Heart right ventricle (tissue), 16 donors: ENCODE data around the gene COL17A1. TPM values are rescaled to one million over a fixed set of nuclear protein-coding genes. Genes with fewer than 3 reads are reported as not detected.

Experiments
- ATAC-seq, 8 donors: fragments of 200-7000 bp; cut with Tn5 transposase; one replicate each; pipeline ENCODE4 v1.9.1; 2020; ENCODE audit warnings: mild to moderate bottlenecking in 8 of 8, moderate library complexity in 8 of 8, moderate number of reproducible peaks in 1 of 8
- DNase-seq, 2 donors: peaks; one replicate each; pipeline ENCODE4 v3.0.0-alpha.2; 2020
- H3K27ac ChIP-seq, 10 donors: fragments of 200-600 bp; sonication (generic) in 2 of 10; one replicate each; pipeline versions ENCODE4 v1.5.0 to v1.8.0; 2020 to 2022; ENCODE audit warnings: mild to moderate bottlenecking in 3 of 10
- H3K27me3 ChIP-seq, 7 donors: fragments of 200-600 bp; one replicate each; pipeline ENCODE4 v1.8.0; 2021 to 2022; ENCODE audit warnings: mild to moderate bottlenecking in 2 of 7
- H3K36me3 ChIP-seq, 9 donors: fragments of 200-600 bp; sonication (generic) in 1 of 9; one replicate each; pipeline versions ENCODE4 v1.5.0 to v1.8.0; 2020 to 2022; ENCODE audit warnings: mild to moderate bottlenecking in 2 of 9
- H3K4me1 ChIP-seq, 9 donors: fragments of 200-600 bp; sonication (generic) in 1 of 9; one replicate each; pipeline versions ENCODE4 v1.5.0 to v1.8.0; 2020 to 2022; ENCODE audit warnings: mild to moderate bottlenecking in 4 of 9
- H3K4me3 ChIP-seq, 10 donors: fragments of 200-600 bp; sonication (generic) in 2 of 10; one replicate each; pipeline versions ENCODE4 v1.5.0 to v1.8.0; 2020 to 2022; ENCODE audit warnings: mild to moderate bottlenecking in 7 of 10, moderate library complexity in 2 of 10
- H3K9me3 ChIP-seq, 11 donors: fragments of 200-600 bp in 10 of 11; sonication (generic) in 2 of 11; one replicate each; pipeline versions ENCODE4 v1.5.0 to v1.8.0; 2013 to 2022; ENCODE audit warnings: mild to moderate bottlenecking in 2 of 11, control low read depth in 1 of 11, moderate library complexity in 1 of 11
- CTCF ChIP-seq, 9 donors: fragments of 200-600 bp; sonication (generic) in 2 of 9; IDR thresholded peaks; one replicate each; pipeline versions ENCODE4 v1.5.0 to v1.8.0; 2021 to 2022; ENCODE audit warnings: antibody characterized with exemption in 9 of 9, mild to moderate bottlenecking in 5 of 9, moderate library complexity in 1 of 9
- WGBS, 2 donors: extraction: QIAGEN DNeasy Blood & Tissue Kit; methylation state at CpG; one replicate each; pipeline ENCODE4 v1.1.7; 2013; ENCODE audit warnings: inconsistent platforms in 1 of 2; 5-methylcytosine and 5-hydroxymethylcytosine counted together
- intact Hi-C, 10 donors: fragments of 100-400 bp; cut with DNase I; formaldehyde crosslinking; loops; one replicate each; pipeline versions ENCODE4 v1.11.1 to v1.14.2; 2022
- polyA plus RNA-seq, 2 donors: library from polyadenylated mRNA; stranded (reverse); fragments of 200-250 nt; gene quantifications; one replicate each; pipeline ENCODE4 v1.2.3, GENCODE V29; 2013
- total RNA-seq, 10 donors: library from RNA; stranded (reverse); fragmentation: NEBNext Ultra II Directional in 3 of 10; extraction: Animal tissue kit (Norgen Biotek cat#: 25700) in 3 of 10; gene quantifications; one replicate each; pipeline versions ENCODE4 v1.2.1 to v1.2.4, GENCODE V29; 2021 to 2023
- donor health status: Arrhythmogenic right ventricular cardiomyopathy.
- donor health status: ischemic (EF 13 %, LVEDD 7.1; RV severe dilation, severe dysfunction).
- donor health status: healthy with polysubstance abuse.
- donor health status: DM: no; HTN: yes; CAD: no.
- donor health status: DM: no; HTN: no; CAD: no.
- donor health status: ischemic (EF 25% LVEDD 6.9; RV normal size, moderate dysfunction).
- donor health status: ischemic (EF 25% LVEDD 5.7; RV mildly dilated, moderate dysfunction).
- donor health status: healthy.
- donor health status: DM: yes; HTN: yes; CAD: no.
- donor health status: Ischemic cardiomyopathy.
- donor health status: ischemic (EF 35%, LVEDD 5.7; RV mildly dilated, moderate dysfunction).
- donor health status: nonischemic (EF 11% LVEDD 7.7; RV severe dilation, severe dysfunction).
- donor health status: DM: yes; HTN: yes; CAD: no.
- donor health status: PGD.
- donor health status: ischemic (EF 29% LVEDD 5.4; RV normal size, mild dysfunction).
- donor health status: nonischemic (EF 23%, LVEDD 6.1; RV moderate dilation, normal function).

Gene COL17A1
- total and polyA plus RNA-seq, 12 donors, result 0.10 to 0.39 (median 0.16) TPM; not detected in 6

GRCh38 chr10:104090611-104091010 lies 4.9 kb upstream of the COL17A1 start:
- DNase-seq (no peak), ATAC-seq (no peak)
- intact Hi-C loops, result no loop called here
- Histone ChIP-seq H3K27me3 (no peaks in the 10 kb centered on the region), H3K4me1 (no peaks in the 10 kb centered on the region), H3K36me3 (no peaks in the 10 kb centered on the region), H3K9me3 (peaks cover 0 to 11% (median 0%) of the 10 kb centered on the region in 11 donors), H3K27ac (no peak overlapping the region), H3K4me3 (no peak overlapping the region)
- TF ChIP-seq CTCF (IDR thresholded peaks at IDR 0.05), result no peak
- 68 to 76% methylated on average over 2 of the region's 2 CpGs for WGBS, 2 donors

DNA sequence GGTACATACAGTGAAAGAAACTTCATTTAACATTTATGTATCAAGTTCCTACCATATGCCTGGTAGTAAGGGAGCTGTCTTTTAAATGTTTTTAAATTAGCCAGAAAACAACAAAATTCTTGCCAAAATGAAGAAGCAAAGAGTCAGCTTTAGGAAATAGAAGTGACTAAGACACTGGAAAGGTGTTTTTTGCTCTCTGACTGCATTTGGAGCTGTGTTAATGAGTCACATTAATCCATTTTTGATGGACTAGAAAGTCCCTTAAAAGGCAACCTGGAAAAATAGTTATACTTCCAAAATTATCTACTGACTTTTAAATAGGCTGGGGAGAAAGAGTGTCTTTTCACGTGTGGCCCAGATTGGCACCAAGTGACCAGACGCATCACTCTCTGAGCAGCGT lies 3.9 kb upstream of the COL17A1 start:
- Histone ChIP-seq H3K4me1 (no peaks in the 10 kb centered on the region), H3K9me3 (peaks cover 0 to 11% (median 0%) of the 10 kb centered on the region in 11 donors), H3K27ac (no peak overlapping the region), H3K4me3 (no peak overlapping the region), H3K27me3 (no peaks in the 10 kb centered on the region), H3K36me3 (no peaks in the 10 kb centered on the region)
- DNase-seq (no peak), ATAC-seq (no peak)
- intact Hi-C loops, result no loop called here
- no peak for TF ChIP-seq CTCF (IDR thresholded peaks at IDR 0.05)
- WGBS, 2 donors, result 82 to 86% methylated on average over 3 of the region's 3 CpGs

DNA sequence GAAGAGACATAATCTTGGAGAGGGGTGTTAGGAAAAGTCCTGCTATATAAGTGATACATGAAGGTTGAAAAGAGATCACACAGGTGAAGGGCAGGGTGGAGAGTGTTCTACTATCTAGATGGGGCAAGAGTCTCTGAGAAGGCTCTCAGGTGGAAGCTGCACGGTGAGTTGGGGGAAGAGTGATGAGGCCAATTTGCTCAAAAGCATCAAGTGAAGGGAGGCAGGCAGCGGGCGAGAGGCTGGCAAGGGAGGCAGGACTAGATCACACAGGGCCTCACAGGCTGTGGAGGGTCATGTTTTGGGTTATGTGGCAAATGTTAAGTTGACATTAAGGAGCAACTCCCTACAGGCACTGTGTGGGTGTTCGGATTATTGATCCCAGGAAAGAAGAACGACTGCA lies 2.6 kb upstream of the COL17A1 start:
- H3K27me3 ChIP-seq, result no peaks in the 10 kb centered on the region
- TF ChIP-seq CTCF (IDR thresholded peaks at IDR 0.05), result no peak
- DNase-seq (no peak), ATAC-seq (no peak)
- H3K9me3 ChIP-seq, result peaks cover 0 to 2% (median 0%) of the 10 kb centered on the region in 11 donors
- H3K4me1 ChIP-seq, result no peaks in the 10 kb centered on the region
- intact Hi-C loops, result no loop called here
- H3K27ac ChIP-seq, result no peak overlapping the region
- no peak overlapping the region for H3K4me3 ChIP-seq
- no peaks in the 10 kb centered on the region for H3K36me3 ChIP-seq
- WGBS, 2 donors, result 89 to 93% methylated on average over 5 of the region's 5 CpGs

DNA sequence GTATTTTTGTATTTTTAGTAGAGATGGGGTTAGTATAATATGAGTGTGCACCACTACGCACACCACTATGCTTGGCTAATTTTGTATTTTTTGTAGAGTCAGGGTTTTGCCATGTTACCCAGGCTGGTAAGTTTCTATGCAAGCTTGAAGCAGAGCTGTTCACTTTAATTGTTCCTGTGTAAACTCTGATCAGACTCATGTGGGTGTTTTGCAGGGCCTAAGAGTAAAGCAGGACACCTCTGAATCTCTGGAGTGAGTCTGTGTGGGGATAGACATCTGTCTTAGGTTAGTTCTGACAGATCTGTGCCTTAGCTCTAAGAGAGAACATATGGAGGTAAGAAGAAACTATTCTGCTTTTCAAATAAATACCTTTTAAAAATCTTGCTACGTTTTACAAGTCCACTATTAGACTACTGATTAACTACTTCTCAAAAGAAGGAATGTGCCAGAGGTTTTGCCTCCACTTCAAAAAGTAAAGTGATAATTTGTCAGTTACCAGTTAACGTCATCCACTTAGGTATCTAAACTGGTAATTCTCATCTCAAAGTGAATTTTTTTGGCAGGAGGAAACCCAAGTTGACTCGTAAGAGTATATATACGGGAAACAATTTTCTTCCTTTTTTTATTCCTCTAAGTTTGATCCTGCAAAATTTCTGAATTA lies 1.1 kb downstream of the COL17A1 start:
- TF ChIP-seq CTCF (IDR thresholded peaks at IDR 0.05), result no peak
- no peak for DNase-seq
- ATAC-seq, result no peak
- no peaks in the 10 kb centered on the region for H3K9me3 ChIP-seq
- H3K27me3 ChIP-seq, result no peaks in the 10 kb centered on the region
- H3K4me3 ChIP-seq, result no peak overlapping the region
- H3K27ac ChIP-seq, result no peak overlapping the region
- H3K36me3 ChIP-seq, result no peaks in the 10 kb centered on the region
- WGBS, 2 donors, result 76 to 81% methylated on average over 5 of the region's 5 CpGs
- H3K4me1 ChIP-seq, result no peaks in the 10 kb centered on the region
- intact Hi-C loops, result no loop called here
